Activated naive CD8-positive, alpha-beta T cell treated with anti-CD3 and anti-CD28 coated beads, Interleukin-2, amount 10 ng/mL, durations not matched to agents 7 days and 5 days (primary cell): Measurements from ENCODE around the gene CRAMP1. TPM values are rescaled to one million over a fixed set of nuclear protein-coding genes. Genes with fewer than 3 reads are reported as not detected.

ENCODE experiments used
- ATAC-seq: fragments of 150-1000 bp; cut with Tn5 transposase; one replicate; pipeline ENCODE4 v1.10.0; 2021; ENCODE audit warnings: low read depth, moderate library complexity
- POLR2A ChIA-PET: fragments of 350-600 bp; sonication (Branson Sonifier 250); formaldehyde crosslinking; loops from one replicate; lab custom pipeline; 2021; ENCODE audit warnings: antibody characterized with exemption; lab: Charles Lee
- DNase-seq: peaks from one replicate; pipeline ENCODE4 v3.0.0; 2021
- H3K27ac Mint-ChIP-seq: one replicate; pipeline ENCODE4 v1.8.0; 2022; ENCODE audit warnings: mild to moderate bottlenecking, mixed read lengths
- H3K27me3 Mint-ChIP-seq: one replicate; pipeline ENCODE4 v1.8.0; 2022; ENCODE audit warnings: mild to moderate bottlenecking, moderate library complexity, mixed read lengths
- H3K36me3 Mint-ChIP-seq: one replicate; pipeline ENCODE4 v1.8.0; 2021; ENCODE audit warnings: mild to moderate bottlenecking, mixed read lengths
- H3K4me1 Mint-ChIP-seq: one replicate; pipeline ENCODE4 v1.8.0; 2021; ENCODE audit warnings: mixed read lengths
- H3K4me3 Mint-ChIP-seq: one replicate; pipeline ENCODE4 v1.8.0; 2022; ENCODE audit warnings: mild to moderate bottlenecking, moderate library complexity, mixed read lengths
- H3K9me3 Mint-ChIP-seq: one replicate; pipeline ENCODE4 v1.8.0; 2021; ENCODE audit warnings: mixed read lengths
- total RNA-seq, 2 experiments: library from RNA; stranded (reverse); gene quantifications; one replicate each; pipeline ENCODE4 v1.2.3, GENCODE V29; 2021

CRAMP1 gene
- total RNA-seq, 2 experiments from 2014 or later = 25.2 to 27.8 TPM

GRCh38 chr16:1657841-1658240, 45.7 kb downstream of the CRAMP1 start:
- Mint-ChIP-seq H3K27me3 (no peaks in the 10 kb centered on the region), H3K27ac (no peak overlapping the region), H3K4me1 (no peaks in the 10 kb centered on the region), H3K4me3 (no peak overlapping the region), H3K9me3 (no peaks in the 10 kb centered on the region), H3K36me3 (peaks cover under 1% of the 10 kb centered on the region)
- POLR2A ChIA-PET = no interaction called here
- DNase-seq (no peak), ATAC-seq (no peak)

- no peak for ATAC-seq
- peaks cover 5% of the 10 kb centered on the region for H3K36me3 Mint-ChIP-seq
These were observed 46.9 kb downstream of the CRAMP1 start for GRCh38 chr16:1659031-1659430.

DNA sequence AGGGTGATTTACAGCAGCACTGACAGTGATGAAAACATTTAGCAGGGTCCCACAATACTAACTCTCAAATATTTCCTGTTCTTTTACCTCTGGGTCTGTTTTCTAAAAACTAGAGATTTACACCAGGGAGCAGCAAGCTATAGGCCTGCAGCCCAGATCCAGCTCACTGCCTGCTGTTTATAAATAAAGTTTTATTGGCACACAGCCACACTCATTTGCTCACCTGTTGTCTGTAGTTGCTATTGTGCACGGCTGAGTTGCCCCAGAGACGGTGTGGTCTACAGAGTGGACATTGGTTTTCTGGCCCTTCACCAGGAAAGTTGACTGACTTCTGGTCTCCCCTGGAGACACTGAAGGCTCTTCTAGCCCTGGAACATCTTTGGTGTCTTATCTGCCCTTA, 49.7 kb downstream of the CRAMP1 start:
- no peak overlapping the region for H3K27ac Mint-ChIP-seq
- ATAC-seq = no peak
- DNase-seq = no peak
- peaks cover 5% of the 10 kb centered on the region for H3K36me3 Mint-ChIP-seq
- H3K9me3 Mint-ChIP-seq = no peaks in the 10 kb centered on the region
- no peaks in the 10 kb centered on the region for H3K27me3 Mint-ChIP-seq
- no peaks in the 10 kb centered on the region for H3K4me1 Mint-ChIP-seq
- POLR2A ChIA-PET = no interaction called here
- no peak overlapping the region for H3K4me3 Mint-ChIP-seq

More at GRCh38 chr16:1659031-1659430, 46.9 kb downstream of the CRAMP1 start:
- H3K9me3 Mint-ChIP-seq = no peaks in the 10 kb centered on the region
- DNase-seq = no peak
- H3K27me3 Mint-ChIP-seq = no peaks in the 10 kb centered on the region
- POLR2A ChIA-PET = no interaction called here
- no peak overlapping the region for H3K4me3 Mint-ChIP-seq
- no peak overlapping the region for H3K27ac Mint-ChIP-seq
- no peaks in the 10 kb centered on the region for H3K4me1 Mint-ChIP-seq

- ATAC-seq (no peak), DNase-seq (no peak)
- no peaks in the 10 kb centered on the region for H3K4me1 Mint-ChIP-seq
- POLR2A ChIA-PET = no interaction called here
- H3K4me3 Mint-ChIP-seq = no peak overlapping the region
- H3K36me3 Mint-ChIP-seq = peaks cover 5% of the 10 kb centered on the region
- no peaks in the 10 kb centered on the region for H3K9me3 Mint-ChIP-seq
- H3K27me3 Mint-ChIP-seq = no peaks in the 10 kb centered on the region
- H3K27ac Mint-ChIP-seq = no peak overlapping the region
These were observed 50.4 kb downstream of the CRAMP1 start for GRCh38 chr16:1662543-1662942.

- Mint-ChIP-seq H3K27ac (no peak overlapping the region), H3K27me3 (no peaks in the 10 kb centered on the region), H3K4me3 (no peak overlapping the region), H3K36me3 (peaks cover 7% of the 10 kb centered on the region), H3K4me1 (no peaks in the 10 kb centered on the region), H3K9me3 (no peaks in the 10 kb centered on the region)
- POLR2A ChIA-PET = interaction anchor here (1.7 kb wide), 1 partner anchor 12 kb away, joined by 4 read pairs; the partner anchor contains the start of gene JPT2
- DNase-seq (no peak), ATAC-seq (no peak)
These were observed 53.7 kb downstream of the CRAMP1 start for GRCh38 chr16:1665829-1666228.

DNA sequence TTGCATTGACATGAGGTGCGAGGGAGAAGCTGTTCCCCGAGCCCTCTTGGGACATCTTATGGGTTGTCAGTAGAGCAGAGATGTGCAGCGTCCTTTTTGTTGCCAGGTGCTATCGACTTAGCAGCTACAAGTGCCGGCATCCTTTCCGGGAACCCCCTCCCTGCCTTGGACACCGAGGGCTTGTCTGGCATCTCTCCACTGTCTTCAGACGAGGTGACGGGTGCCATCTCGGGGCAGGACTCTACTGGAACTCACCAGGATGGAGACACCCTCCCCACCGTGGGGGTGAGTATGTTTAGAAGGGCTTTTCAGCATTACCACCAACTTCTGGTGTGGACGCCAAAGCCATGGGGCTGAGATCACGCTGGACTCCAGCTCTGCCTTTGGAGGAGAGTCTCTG, 54.2 kb downstream of the CRAMP1 start:
- POLR2A ChIA-PET = interaction anchor here (1.7 kb wide), 1 partner anchor 12 kb away, joined by 4 read pairs; the partner anchor contains the start of gene JPT2
- Mint-ChIP-seq H3K36me3 (peaks cover 12% of the 10 kb centered on the region), H3K4me3 (no peak overlapping the region), H3K27me3 (no peaks in the 10 kb centered on the region), H3K4me1 (no peaks in the 10 kb centered on the region), H3K9me3 (no peaks in the 10 kb centered on the region), H3K27ac (no peak overlapping the region)
- ATAC-seq = no peak
- no peak for DNase-seq

DNA sequence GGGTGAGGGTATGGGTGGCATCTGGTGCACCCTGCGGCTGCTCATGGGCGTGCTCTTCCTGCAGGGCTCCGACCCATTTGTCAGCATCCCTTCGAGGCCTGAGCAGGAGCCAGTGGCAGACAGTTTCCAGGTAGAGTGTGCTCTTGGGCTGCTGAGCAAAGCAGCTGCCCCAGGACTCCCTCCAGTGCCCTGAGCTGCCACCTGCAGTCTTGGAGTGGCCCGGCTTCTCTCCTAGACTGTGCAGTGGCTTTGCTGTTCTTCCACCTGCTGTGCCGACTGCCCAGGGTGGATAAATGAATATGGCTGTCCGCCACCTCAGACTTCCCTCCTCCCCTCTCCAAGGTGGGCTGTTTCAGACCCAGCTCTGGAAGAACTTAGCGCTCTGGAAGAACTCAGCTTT, 55.1 kb downstream of the CRAMP1 start:
- no peaks in the 10 kb centered on the region for H3K9me3 Mint-ChIP-seq
- peaks cover 16% of the 10 kb centered on the region for H3K36me3 Mint-ChIP-seq

GRCh38 chr16:1667916-1668315, 55.8 kb downstream of the CRAMP1 start:
- Mint-ChIP-seq H3K36me3 (peaks cover 17% of the 10 kb centered on the region), H3K27ac (no peak overlapping the region), H3K4me3 (no peak overlapping the region), H3K27me3 (no peaks in the 10 kb centered on the region), H3K9me3 (no peaks in the 10 kb centered on the region), H3K4me1 (no peaks in the 10 kb centered on the region)
- POLR2A ChIA-PET = no interaction called here
- no peak for DNase-seq
- ATAC-seq = no peak

More for the DNA sequence above, 55.1 kb downstream of the CRAMP1 start:
- no peak overlapping the region for H3K27ac Mint-ChIP-seq
- ATAC-seq (no peak), DNase-seq (no peak)
- H3K4me3 Mint-ChIP-seq = no peak overlapping the region
- POLR2A ChIA-PET = interaction anchor here (1.7 kb wide), 1 partner anchor 11 kb away, joined by 4 read pairs; the partner anchor contains the start of gene JPT2
- no peaks in the 10 kb centered on the region for H3K4me1 Mint-ChIP-seq
- no peaks in the 10 kb centered on the region for H3K27me3 Mint-ChIP-seq

- Mint-ChIP-seq H3K4me3 (no peak overlapping the region), H3K27me3 (no peaks in the 10 kb centered on the region), H3K9me3 (no peaks in the 10 kb centered on the region), H3K36me3 (peaks cover 19% of the 10 kb centered on the region), H3K4me1 (no peaks in the 10 kb centered on the region), H3K27ac (no peak overlapping the region)
- POLR2A ChIA-PET = no interaction called here
- no peak for ATAC-seq
- DNase-seq = no peak
These were observed 56.6 kb downstream of the CRAMP1 start for GRCh38 chr16:1668612-1669319.

DNA sequence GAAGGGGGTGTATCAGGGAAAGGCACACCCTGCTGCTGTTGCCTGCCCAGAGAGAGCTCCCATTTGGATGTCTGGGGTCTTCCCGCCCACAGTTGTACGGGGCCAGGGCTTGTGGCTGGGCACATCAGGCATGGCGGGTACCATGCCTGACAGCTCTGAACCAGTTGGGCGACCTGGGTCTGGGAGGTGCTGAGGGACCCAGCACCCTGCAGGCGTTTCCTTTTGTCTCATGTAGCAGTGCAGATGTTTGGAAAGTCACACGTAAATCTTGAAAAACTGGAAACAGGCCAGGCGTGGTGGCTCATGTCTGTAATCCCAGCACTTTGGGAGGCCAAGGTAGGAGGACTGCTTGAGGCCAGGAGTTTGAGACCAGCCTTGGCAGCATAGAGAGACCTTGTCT, 57.5 kb downstream of the CRAMP1 start:
- no peak for DNase-seq
- no peak for ATAC-seq
- POLR2A ChIA-PET = no interaction called here
- Mint-ChIP-seq H3K27me3 (no peaks in the 10 kb centered on the region), H3K36me3 (peaks cover 17% of the 10 kb centered on the region), H3K9me3 (no peaks in the 10 kb centered on the region), H3K4me3 (no peak overlapping the region), H3K4me1 (no peaks in the 10 kb centered on the region), H3K27ac (no peak overlapping the region)

DNA sequence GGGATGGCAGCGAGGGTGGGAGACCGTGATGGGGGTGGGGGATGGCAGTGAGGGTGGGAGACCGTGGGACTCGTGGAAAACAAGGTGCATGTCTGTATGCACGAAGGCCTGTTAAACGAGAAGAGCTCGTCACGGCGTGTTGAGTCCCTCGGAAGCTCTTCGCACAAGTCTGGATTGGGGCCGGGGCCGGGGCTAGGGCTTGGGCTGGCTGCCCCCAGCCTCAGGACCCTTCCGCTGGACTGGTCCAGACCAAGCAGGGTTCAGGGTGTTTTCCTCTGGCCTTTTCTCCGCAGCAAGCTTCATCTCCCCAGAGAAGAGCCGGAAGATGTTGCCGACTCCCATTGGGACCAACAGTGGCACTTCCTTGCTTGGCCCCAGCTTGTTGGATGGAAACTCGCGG, 58.2 kb downstream of the CRAMP1 start:
- no peak overlapping the region for H3K27ac Mint-ChIP-seq
- no peak overlapping the region for H3K4me3 Mint-ChIP-seq
- H3K9me3 Mint-ChIP-seq = no peaks in the 10 kb centered on the region
- H3K27me3 Mint-ChIP-seq = no peaks in the 10 kb centered on the region
- ATAC-seq (no peak), DNase-seq (no peak)
- H3K36me3 Mint-ChIP-seq = peaks cover 17% of the 10 kb centered on the region
- POLR2A ChIA-PET = no interaction called here
- no peaks in the 10 kb centered on the region for H3K4me1 Mint-ChIP-seq

GRCh38 chr16:1670866-1671265, 58.7 kb downstream of the CRAMP1 start:
- Mint-ChIP-seq H3K36me3 (peaks cover 17% of the 10 kb centered on the region), H3K9me3 (no peaks in the 10 kb centered on the region), H3K27ac (no peak overlapping the region), H3K4me3 (no peak overlapping the region), H3K4me1 (no peaks in the 10 kb centered on the region), H3K27me3 (no peaks in the 10 kb centered on the region)
- ATAC-seq (no peak), DNase-seq (no peak)
- POLR2A ChIA-PET = no interaction called here

DNA sequence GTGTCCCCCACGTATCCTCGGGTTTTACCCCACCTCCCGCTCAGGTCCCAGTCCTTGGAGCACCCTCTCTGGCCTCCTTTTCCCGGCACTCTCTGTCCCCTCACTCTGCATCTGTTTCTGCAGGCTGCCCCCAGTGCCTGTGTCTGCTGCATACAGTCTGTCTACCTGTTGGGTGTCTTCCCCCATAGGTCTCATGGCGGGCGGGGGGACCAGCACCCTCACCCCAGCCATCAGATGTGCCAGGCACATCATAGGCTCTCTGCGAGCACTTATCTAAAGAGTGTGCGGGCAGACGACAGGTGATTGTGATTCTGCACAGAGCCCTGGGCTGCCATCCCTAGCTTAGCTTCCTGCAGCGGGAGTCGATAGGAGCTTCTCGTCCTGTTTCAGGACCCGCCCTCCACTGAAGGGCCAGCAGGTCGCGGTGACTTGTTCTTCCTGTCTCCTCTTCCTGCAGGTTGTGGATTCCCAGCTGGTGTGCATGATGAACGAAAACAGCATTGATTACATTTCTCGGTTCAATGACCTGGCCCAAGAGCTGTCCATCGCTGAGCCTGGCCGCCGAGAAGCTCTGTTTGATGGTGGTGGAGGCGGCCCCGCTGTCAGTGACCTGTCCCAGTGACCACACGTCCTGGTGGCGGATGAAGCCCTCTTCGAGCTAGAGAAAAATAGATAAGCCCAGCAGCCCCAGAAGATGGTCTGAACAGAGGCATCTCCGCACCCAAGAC, 61.4 kb downstream of the CRAMP1 start:
- no peak for ATAC-seq
- peaks cover 5% of the 10 kb centered on the region for H3K4me1 Mint-ChIP-seq
- no peak overlapping the region for H3K27ac Mint-ChIP-seq
- H3K4me3 Mint-ChIP-seq = no peak overlapping the region
- POLR2A ChIA-PET = interaction anchor here (1.3 kb wide), 1 partner anchor 32 kb away, joined by 4 read pairs; the partner anchor contains the start of gene MAPK8IP3
- H3K9me3 Mint-ChIP-seq = no peaks in the 10 kb centered on the region
- DNase-seq = no peak
- H3K36me3 Mint-ChIP-seq = peaks cover 17% of the 10 kb centered on the region
- no peaks in the 10 kb centered on the region for H3K27me3 Mint-ChIP-seq

GRCh38 chr16:1674306-1674705, 62.1 kb downstream of the CRAMP1 start:
- Mint-ChIP-seq H3K27ac (no peak overlapping the region), H3K4me1 (peaks cover 10% of the 10 kb centered on the region), H3K36me3 (peaks cover 17% of the 10 kb centered on the region), H3K9me3 (no peaks in the 10 kb centered on the region), H3K4me3 (no peak overlapping the region), H3K27me3 (no peaks in the 10 kb centered on the region)
- POLR2A ChIA-PET = interaction anchor here (1.3 kb wide), 1 partner anchor 32 kb away, joined by 4 read pairs; the partner anchor contains the start of gene MAPK8IP3
- no peak for ATAC-seq
- no peak for DNase-seq
